Measurements from ENCODE around the gene ARPC1B.

GRCh38 chr7:99409806-99410205, 35.3 kb downstream of the ARPC1B start:
- TF ChIP-seq CTCF (IDR thresholded peaks at IDR 0.05 in 8 of 11, conservative IDR thresholded peaks at IDR 0.05 in 3 of 11) (no peak), POLR2AphosphoS5 (IDR thresholded peaks at IDR 0.05) (no peak)
